Stimulated activated CD8-positive, alpha-beta memory T cell treated with anti-CD3 and anti-CD28 coated beads, Interleukin-7, amount 100 ng/mL, for 4 hours (primary cell): Measurements from ENCODE around the gene TGFBR2.
A peak's percentile ranks its signal among the peaks of the same experiment; 100 is the strongest.

Experiments
- DNase-seq, 2 donors: peaks; one replicate each; pipeline ENCODE4 v3.0.0-alpha.2; 2020; ENCODE audit warnings: low read depth in 2 of 2

Gene TGFBR2

GRCh38 chr3:30692498-30693130 lies 86.2 kb downstream of the TGFBR2 start:
- DNase-seq: no peak

GRCh38 chr3:30693470-30694120 lies 87.2 kb downstream of the TGFBR2 start:
- peak; percentile 24 to 40 for DNase-seq

- DNase-seq: no peak
Measured at GRCh38 chr3:30694148-30694547, 87.7 kb downstream of the TGFBR2 start.

GRCh38 chr3:30694668-30695067 lies 88.3 kb downstream of the TGFBR2 start:
- DNase-seq: no peak

- no peak for DNase-seq
Measured at GRCh38 chr3:30695302-30696061, 89.1 kb downstream of the TGFBR2 start.

- DNase-seq: no peak
Measured at GRCh38 chr3:30696403-30696819, 90.0 kb downstream of the TGFBR2 start.

GRCh38 chr3:30696896-30697295 lies 90.5 kb downstream of the TGFBR2 start:
- no peak for DNase-seq

GRCh38 chr3:30698549-30698948 lies 92.1 kb downstream of the TGFBR2 start:
- DNase-seq: no peak

GRCh38 chr3:30699927-30700326 lies 93.5 kb downstream of the TGFBR2 start:
- no peak for DNase-seq

GRCh38 chr3:30700702-30701321 lies 94.4 kb downstream of the TGFBR2 start:
- DNase-seq: no peak

GRCh38 chr3:30702038-30702827 lies 95.8 kb downstream of the TGFBR2 start:
- no peak for DNase-seq

GRCh38 chr3:30702828-30703397 lies 96.5 kb downstream of the TGFBR2 start:
- no peak for DNase-seq

GRCh38 chr3:30704931-30705890 lies 98.8 kb downstream of the TGFBR2 start:
- no peak for DNase-seq

- DNase-seq: no peak
Measured at GRCh38 chr3:30707825-30708224, 101.4 kb downstream of the TGFBR2 start.

GRCh38 chr3:30708472-30708871 lies 102.1 kb downstream of the TGFBR2 start:
- no peak for DNase-seq

GRCh38 chr3:30710017-30710416 lies 103.6 kb downstream of the TGFBR2 start:
- DNase-seq: no peak

- DNase-seq: no peak
Measured at GRCh38 chr3:30711151-30711550, 104.8 kb downstream of the TGFBR2 start.

- no peak for DNase-seq
Measured at GRCh38 chr3:30711867-30712266, 105.5 kb downstream of the TGFBR2 start.

- DNase-seq: no peak
Measured at GRCh38 chr3:30712991-30713390, 106.6 kb downstream of the TGFBR2 start.

GRCh38 chr3:30713885-30714503 lies 107.6 kb downstream of the TGFBR2 start:
- DNase-seq: no peak
